SK-N-SH treated with all-trans-retinoic acid at 6 μM for 48 hours (cell line): ENCODE measurements around the gene F2RL2.

Source experiments
- ATAC-seq: fragments of 200-7000 bp; cut with Tn5 transposase; 3 replicates; pipeline ENCODE4 v1.9.1; 2020; ENCODE audit warnings: mild to moderate bottlenecking, moderate library complexity
- ARNTL ChIP-seq: fragments of 450-650 bp; formaldehyde crosslinking; IDR thresholded peaks from 2 replicates; pipeline ENCODE4 v1.5.0; 2020; ENCODE audit warnings: low read depth, mild to moderate bottlenecking, moderate library complexity, borderline replicate concordance
- BACH2 ChIP-seq: fragments of 250-450 bp; sonication (Bioruptor Pico); IDR thresholded peaks from 2 replicates; pipeline ENCODE4 v1.9.0; 2021; ENCODE audit warnings: mild to moderate bottlenecking, borderline replicate concordance
- CREB5 ChIP-seq: fragments of 250-450 bp; sonication (Bioruptor Pico); IDR thresholded peaks from 2 replicates; pipeline ENCODE4 v1.5.1; 2020; ENCODE audit warnings: low read depth, mild to moderate bottlenecking, moderate library complexity
- CSRNP3 ChIP-seq: fragments of 250-450 bp; sonication (Bioruptor Pico); IDR thresholded peaks from 2 replicates; pipeline ENCODE4 v1.5.1; 2021; ENCODE audit warnings: mild to moderate bottlenecking, moderate library complexity
- ESRRG ChIP-seq: fragments of 250-450 bp; sonication (Bioruptor Pico); IDR thresholded peaks from 2 replicates; pipeline ENCODE4 v1.6.1; 2021; ENCODE audit warnings: mild to moderate bottlenecking
- GLIS3 ChIP-seq: fragments of 250-450 bp; sonication (Bioruptor Pico); IDR thresholded peaks from 2 replicates; pipeline ENCODE4 v1.5.0; 2020; ENCODE audit warnings: mild to moderate bottlenecking, moderate library complexity
- ISL1 ChIP-seq: fragments of 250-450 bp; sonication (Bioruptor Pico); IDR thresholded peaks from 2 replicates; pipeline ENCODE4 v2.1.2; 2022; ENCODE audit warnings: mild to moderate bottlenecking, moderate library complexity
- OSR1 ChIP-seq: fragments of 250-450 bp; sonication (Bioruptor Pico); IDR thresholded peaks from 2 replicates; pipeline ENCODE4 v1.8.0; 2022; ENCODE audit warnings: moderate library complexity, mild to moderate bottlenecking, inconsistent platforms
- PATZ1 ChIP-seq: fragments of 250-450 bp; sonication (Bioruptor Pico); IDR thresholded peaks from 2 replicates; pipeline ENCODE4 v1.8.0; 2020; ENCODE audit warnings: mild to moderate bottlenecking, moderate library complexity, borderline replicate concordance
- POU6F1 ChIP-seq: fragments of 250-450 bp; sonication (Bioruptor Pico); IDR thresholded peaks from 2 replicates; pipeline ENCODE4 v1.8.0; 2021; ENCODE audit warnings: low read depth, mild to moderate bottlenecking, moderate library complexity, borderline replicate concordance
- SNAI2 ChIP-seq: fragments of 250-450 bp; sonication (Bioruptor Pico); IDR thresholded peaks from 2 replicates; pipeline ENCODE4 v1.5.0; 2020; ENCODE audit warnings: mild to moderate bottlenecking, moderate library complexity
- TOX ChIP-seq: fragments of 250-450 bp; sonication (Bioruptor Pico); IDR thresholded peaks from 2 replicates; pipeline ENCODE4 v1.8.0; 2021; ENCODE audit warnings: mild to moderate bottlenecking, moderate library complexity, borderline replicate concordance
- TSHZ2 ChIP-seq: fragments of 250-450 bp; sonication (Bioruptor Pico); IDR thresholded peaks from 2 replicates; pipeline ENCODE4 v1.5.0; 2020; ENCODE audit warnings: mild to moderate bottlenecking, moderate library complexity
- ZC3H10 ChIP-seq: fragments of 250-450 bp; sonication (Bioruptor Pico); IDR thresholded peaks from 2 replicates; pipeline ENCODE4 v1.5.1; 2021; ENCODE audit warnings: mild to moderate bottlenecking, moderate library complexity
- ZFP30 ChIP-seq: fragments of 450-650 bp; formaldehyde crosslinking; IDR thresholded peaks from 2 replicates; pipeline ENCODE4 v1.5.0; 2022; ENCODE audit warnings: mild to moderate bottlenecking, moderate library complexity
- ZNF565 ChIP-seq: fragments of 450-650 bp; formaldehyde crosslinking; conservative IDR thresholded peaks from 2 replicates; pipeline ENCODE4 v1.5.0; 2020; ENCODE audit warnings: low read depth, mild to moderate bottlenecking, moderate library complexity
- ZNF70 ChIP-seq: fragments of 450-650 bp; formaldehyde crosslinking; IDR thresholded peaks from 2 replicates; pipeline ENCODE4 v1.5.0; 2020; ENCODE audit warnings: mild to moderate bottlenecking, moderate library complexity
- ZNF8 ChIP-seq: fragments of 450-650 bp; formaldehyde crosslinking; IDR thresholded peaks from 2 replicates; pipeline ENCODE4 v1.5.0; 2020; ENCODE audit warnings: mild to moderate bottlenecking, moderate library complexity

Gene F2RL2

GRCh38 chr5:76595755-76596481 lies 27.3 kb downstream of the F2RL2 start:
- no peak for ATAC-seq
- TF ChIP-seq ISL1 (CRISPR knock-in tag) (no peak), PATZ1 (CRISPR knock-in tag) (no peak), TOX (CRISPR knock-in tag) (no peak), ARNTL (CRISPR knock-in tag) (no peak), TSHZ2 (CRISPR knock-in tag) (no peak), ZC3H10 (CRISPR knock-in tag) (no peak), BACH2 (CRISPR knock-in tag) (no peak), OSR1 (CRISPR knock-in tag) (no peak), GLIS3 (no peak)

GRCh38 chr5:76594107-76594506 lies 29.1 kb downstream of the F2RL2 start:
- TF ChIP-seq ISL1 (CRISPR knock-in tag) (no peak), ZNF565 (CRISPR knock-in tag) (no peak), TSHZ2 (CRISPR knock-in tag) (no peak), ESRRG (no peak), ZNF8 (no peak), CSRNP3 (CRISPR knock-in tag) (no peak), SNAI2 (CRISPR knock-in tag) (no peak), GLIS3 (no peak), ZNF70 (CRISPR knock-in tag) (no peak), CREB5 (CRISPR knock-in tag) (no peak), ZFP30 (no peak), BACH2 (CRISPR knock-in tag) (no peak), POU6F1 (CRISPR knock-in tag) (no peak), ARNTL (CRISPR knock-in tag) (no peak), TOX (CRISPR knock-in tag) (no peak), ZC3H10 (CRISPR knock-in tag) (no peak)
- ATAC-seq, result no peak
